HG02973 (cell line): Measurements from ENCODE around the gene ATP2C2.

Experiments used
- ATAC-seq: cut with Tn5 transposase; IDR thresholded peaks from one replicate; pipeline ENCODE4 v1.9.1; 2021; ENCODE audit warnings: moderate library complexity; ENCODE audit not compliant: unreplicated experiment

The ATP2C2 gene

GRCh38 chr16:84366208-84366607 lies 2.1 kb upstream of the ATP2C2 start:
- ATAC-seq = no peak

- no peak for ATAC-seq
Observed at GRCh38 chr16:84367297-84367680, 1.0 kb upstream of the ATP2C2 start.

DNA sequence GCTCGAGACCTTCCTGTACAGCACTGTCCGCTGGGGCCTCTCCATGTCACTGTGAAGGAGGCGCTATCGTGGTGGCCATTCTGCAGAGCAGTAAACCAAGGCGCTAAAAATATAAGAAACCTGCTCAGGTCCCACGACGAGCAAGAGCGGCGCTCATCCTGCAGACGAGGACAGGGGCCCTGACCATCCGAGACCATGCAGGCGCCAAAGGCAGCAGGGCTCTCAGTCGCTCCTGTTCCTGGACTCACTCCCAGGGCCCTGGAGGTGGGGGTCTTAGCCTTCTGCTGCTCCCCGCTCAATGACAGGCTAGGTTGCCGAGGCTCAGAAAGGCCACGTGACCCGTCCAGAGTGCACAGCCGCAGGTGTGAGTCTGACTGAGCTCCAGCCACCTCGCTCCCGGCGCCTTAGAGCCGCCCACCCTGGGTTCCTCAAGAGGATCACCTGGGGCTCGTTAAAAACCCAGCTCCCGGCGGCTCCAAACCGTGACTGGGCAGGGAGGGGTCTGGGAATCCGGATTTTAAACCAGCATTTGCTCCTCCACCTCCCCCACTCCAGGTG lies 509 bp upstream of the ATP2C2 start:
- ATAC-seq = no peak

GRCh38 chr16:84369105-84369504 lies 767 bp downstream of the ATP2C2 start:
- no peak for ATAC-seq

DNA sequence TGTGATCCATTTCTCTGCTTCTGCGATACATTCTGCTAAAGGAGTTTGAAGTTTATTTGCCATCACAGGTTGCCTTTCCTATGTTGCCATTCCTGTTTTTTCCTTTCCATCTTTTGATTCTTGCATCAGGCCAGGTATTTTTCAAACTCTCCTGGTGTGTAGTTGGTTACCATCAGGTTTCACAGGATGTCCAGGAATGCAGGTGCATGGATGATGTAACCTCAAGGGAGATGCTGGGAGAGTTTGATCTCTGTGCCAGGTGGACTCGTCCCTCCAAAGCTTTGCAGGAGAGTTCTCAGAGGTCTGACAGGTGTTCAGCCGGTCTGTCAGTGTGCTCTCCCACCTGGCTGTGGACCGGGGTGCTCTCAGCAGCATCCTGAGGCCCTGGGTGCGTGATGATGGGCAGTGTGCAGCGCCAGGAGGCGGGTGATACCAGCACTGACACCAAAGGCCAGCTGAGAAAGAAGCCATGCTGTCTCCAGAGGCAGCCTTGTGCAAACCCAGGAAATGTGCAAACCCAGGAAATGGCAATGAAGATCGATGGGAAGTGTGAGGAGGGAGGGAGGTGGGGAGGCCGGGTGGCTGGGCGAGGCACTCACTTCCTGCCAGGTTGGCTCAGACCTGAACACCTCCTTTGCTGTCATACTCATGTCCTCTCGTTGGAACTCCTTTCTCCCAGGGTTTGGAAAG lies 1.7 kb downstream of the ATP2C2 start:
- no peak for ATAC-seq

- no peak for ATAC-seq
Observed at GRCh38 chr16:84370723-84371552, 2.6 kb downstream of the ATP2C2 start.

GRCh38 chr16:84371553-84371865 lies 3.2 kb downstream of the ATP2C2 start:
- no peak for ATAC-seq

DNA sequence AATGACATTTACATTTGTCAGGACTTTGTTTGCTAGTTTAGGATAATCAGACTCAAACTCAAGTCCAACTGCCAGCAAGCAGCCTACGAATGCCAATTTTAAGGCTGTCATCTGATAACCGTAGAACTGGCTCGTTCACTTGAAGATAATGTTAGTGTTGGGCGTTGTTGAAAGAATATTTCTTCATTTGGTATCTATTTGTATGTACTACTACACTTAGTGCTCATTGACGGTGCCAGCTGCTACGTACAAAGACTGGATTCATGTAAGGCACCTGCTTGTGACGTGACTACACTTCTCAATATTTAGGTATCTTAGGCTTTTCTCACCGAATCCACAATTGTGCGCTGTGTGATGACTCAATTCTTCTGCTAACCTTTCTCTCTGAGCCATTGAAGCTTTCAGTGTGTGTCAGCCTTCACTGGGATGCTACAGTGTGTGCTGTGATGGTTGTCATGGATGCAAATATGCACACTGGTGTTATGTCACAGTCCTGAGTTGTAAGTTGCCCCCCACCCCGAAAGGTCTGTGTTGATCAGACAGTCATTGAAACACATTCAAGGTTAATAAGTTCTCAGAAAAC lies 5.7 kb downstream of the ATP2C2 start:
- no peak for ATAC-seq

GRCh38 chr16:84378099-84378498 lies 9.8 kb downstream of the ATP2C2 start:
- ATAC-seq = no peak

DNA sequence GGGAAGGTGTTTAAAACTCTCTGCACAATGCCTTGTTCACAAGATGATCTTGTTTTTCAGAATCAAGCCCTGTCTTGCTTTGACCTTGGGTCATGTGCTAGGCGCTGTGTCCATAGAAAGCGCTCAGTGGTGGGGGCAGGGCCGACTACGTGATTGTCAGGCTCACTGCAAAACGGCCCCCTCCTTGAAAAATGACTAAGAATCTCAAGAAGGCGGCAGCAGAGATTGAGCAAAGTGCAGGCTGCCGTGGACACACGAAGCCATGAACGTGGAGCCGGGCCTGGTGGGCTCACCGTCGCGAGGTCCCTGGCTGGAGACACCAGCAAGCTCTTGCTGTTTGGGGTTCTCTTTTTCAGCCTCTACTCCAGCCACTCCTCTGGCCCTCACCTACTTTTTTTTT lies 10.2 kb downstream of the ATP2C2 start:
- ATAC-seq = no peak

DNA sequence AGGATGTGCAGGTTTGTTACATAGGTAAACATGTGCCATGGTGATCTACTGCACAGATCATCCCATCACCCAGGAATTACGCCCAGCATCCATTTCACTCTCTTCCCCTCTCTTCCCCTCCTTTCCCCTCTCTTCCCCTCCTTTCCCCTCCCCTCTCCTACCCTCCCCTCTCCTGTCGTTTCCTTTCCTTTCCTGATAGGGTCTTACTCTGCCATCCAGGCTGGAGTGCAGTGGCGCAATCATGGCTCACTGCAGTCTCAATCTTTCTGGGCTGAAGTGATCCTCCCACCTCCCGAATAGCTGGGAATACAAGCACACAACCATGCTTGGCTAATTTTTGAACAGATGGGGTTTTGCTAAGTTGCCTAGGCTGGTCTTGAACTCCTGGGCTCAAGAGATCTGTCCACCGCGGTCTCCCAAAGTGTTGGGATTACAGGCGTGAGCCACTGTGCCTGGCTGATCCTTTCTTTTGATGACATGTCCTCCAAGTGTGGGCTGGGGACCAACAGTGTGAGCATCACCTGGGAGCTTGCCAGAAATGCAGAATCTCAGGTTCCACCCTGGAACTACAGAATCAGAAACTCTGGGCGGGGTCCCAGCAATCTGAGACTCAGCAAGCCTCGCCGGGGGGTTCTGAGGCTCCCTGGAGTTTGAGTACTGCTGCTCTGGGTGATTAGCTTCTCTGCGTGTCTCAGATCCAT lies 10.8 kb downstream of the ATP2C2 start:
- ATAC-seq = no peak

GRCh38 chr16:84379709-84380362 lies 11.5 kb downstream of the ATP2C2 start:
- no peak for ATAC-seq

DNA sequence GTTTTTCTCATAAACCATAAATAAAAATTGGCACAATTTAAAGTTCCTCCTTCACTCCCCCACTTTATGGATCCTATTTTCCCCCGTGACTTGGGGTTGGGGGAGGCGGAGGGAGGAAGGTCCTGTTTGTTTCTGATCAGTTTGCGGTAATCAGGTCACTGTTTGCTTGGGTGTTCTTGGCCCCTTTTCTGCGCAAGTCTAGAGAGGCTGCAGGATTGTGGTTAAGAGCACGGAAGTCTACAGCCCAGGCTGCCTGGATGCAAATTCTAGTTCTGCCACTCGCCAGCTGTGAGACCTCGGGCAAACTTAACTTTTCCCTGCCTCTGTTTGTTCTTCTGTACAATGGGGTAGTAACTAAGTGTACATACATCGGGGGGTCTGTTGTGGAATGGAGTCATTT lies 12.1 kb downstream of the ATP2C2 start:
- ATAC-seq = no peak

DNA sequence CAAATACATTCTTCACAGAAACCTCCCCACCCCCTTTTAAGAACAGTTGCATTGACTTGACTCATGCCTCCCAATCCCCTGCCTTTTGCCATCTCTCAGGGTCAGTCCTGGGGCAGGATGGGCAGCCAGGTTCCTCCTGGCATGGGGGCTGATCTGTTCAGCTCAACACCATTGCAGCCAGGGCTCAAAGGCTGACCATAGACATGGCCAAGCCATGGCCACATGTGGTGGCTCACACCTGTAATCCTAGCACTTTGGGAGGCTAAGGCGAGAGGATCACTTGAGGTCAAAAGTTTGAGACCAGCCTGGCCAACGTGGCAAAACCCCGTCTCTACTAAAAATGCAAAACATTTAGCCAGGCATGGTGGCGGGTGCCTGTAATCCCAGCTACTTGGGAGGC lies 14.1 kb downstream of the ATP2C2 start:
- ATAC-seq = no peak

GRCh38 chr16:84383106-84383505 lies 14.8 kb downstream of the ATP2C2 start:
- ATAC-seq = no peak

DNA sequence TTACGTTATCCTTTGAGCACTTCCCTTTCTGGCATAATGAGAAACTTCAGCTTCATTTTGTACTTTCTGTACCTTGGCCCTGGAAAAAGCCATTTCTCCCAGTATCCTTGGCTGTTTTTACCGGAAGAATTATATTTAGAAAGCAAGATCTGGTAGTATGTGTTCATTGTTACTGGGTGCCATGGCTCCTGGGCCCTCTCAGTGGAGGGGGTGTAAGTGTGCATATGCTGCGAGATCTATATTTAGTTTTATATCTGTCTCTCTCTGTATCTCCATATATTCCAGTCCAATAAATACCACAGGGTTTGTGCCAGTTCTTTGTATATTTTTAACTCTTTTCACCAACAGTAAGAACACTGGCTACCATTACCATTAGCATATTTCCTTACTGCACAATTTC lies 17.7 kb downstream of the ATP2C2 start:
- ATAC-seq = no peak

DNA sequence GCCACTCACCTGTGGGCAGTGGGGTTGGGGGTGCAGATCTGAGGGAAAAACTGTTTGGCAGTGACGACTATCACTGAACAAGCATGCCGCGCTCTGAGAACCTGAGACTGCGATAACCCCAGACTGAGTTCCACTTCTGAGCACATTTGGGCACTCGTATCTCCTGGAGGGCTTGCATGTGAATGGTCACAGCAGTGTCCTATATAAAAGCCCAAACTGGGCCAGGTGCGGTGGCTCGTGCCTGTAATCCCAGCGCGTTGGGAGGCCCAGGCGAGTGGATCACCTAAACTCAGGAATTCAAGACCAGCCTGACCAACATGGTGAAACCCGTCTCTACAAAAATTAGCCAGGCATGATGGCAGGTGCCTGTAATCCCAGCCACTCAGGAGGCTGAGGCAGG lies 18.7 kb downstream of the ATP2C2 start:
- no peak for ATAC-seq

DNA sequence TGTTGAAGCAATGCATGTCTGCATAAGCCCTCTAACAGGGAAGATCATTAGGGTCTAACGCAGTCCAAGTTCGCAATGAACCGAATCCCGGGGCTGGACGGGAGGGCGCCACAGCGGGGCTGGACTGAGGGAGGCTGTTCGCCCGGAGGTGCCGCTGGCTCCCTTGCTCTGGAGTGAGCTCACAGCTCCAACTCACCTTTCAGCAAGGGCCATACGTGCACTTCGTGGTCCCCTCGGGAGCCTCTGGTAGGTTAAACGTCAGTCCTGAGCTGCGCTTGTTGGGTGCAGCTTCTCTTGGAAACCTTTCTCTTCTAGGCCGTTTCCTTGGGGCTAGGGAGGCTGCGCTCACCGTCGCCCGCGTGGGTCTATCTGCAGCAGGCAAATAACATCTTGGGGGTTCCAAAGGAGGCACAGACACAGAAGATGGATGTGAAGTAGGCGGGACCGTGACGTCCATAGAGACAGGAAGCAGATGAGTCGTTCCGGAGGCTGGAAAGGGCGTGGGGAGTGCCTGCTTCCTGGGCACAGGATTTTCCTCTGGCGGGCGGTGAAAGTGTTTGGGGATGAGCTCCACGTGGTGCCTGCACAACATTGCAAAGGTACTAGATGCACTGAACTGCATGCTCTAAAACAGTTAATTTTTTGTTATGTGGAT lies 21.9 kb downstream of the ATP2C2 start:
- ATAC-seq = no peak

GRCh38 chr16:84391151-84392030 lies 23.1 kb downstream of the ATP2C2 start:
- no peak for ATAC-seq

GRCh38 chr16:84392031-84392360 lies 23.7 kb downstream of the ATP2C2 start:
- ATAC-seq = no peak
